ENCODE results near the gene TDRKH. TPM values are rescaled to one million over a fixed set of nuclear protein-coding genes. Genes with fewer than 3 reads are reported as not detected.

Gene TDRKH
- total RNA-seq, 1 donor from 2014 or later: 6.0 TPM

DNA sequence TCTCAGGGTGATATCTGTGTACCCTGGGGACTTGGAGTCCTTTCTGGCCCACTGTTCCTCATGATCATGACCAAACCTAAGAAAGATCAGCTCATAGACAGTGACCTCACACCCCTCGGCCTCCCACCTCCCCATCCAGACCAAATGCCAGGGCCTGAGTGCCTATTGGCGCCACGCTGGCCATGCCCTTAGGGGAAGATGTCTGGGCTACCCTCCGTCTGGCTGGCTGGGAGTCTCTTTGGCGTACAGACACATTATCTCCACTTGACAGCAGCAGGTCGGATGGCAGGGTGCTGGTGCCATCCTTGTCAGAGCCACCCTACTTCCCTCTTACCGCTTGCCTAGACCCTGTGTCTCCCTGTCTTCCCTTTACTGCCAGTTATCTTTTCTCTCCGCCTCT lies 32.9 kb upstream of the TDRKH start:
- DNase-seq: no peak

DNA sequence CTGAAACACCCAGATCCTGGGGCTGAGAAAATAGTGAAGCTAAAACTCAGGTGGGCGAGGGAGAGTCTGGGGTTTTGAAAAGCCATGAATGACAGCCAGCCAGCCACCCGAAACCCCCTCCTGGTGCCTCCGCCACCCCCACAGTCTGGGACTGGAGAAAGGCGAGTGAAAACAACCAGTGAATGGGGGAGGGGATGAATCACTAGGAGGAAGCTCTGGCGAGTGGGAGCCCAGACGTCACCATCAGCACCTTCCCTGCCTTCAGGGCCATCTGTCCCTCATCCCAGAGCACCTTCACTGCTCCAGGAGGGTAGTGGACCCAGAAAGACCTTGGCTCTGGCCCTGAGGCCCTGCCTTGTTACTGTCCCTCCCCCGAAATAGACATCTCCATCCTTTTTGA lies 32.1 kb upstream of the TDRKH start:
- DNase-seq: no peak

GRCh38 chr1:151820940-151821339 lies 30.6 kb upstream of the TDRKH start:
- no peak for DNase-seq

DNA sequence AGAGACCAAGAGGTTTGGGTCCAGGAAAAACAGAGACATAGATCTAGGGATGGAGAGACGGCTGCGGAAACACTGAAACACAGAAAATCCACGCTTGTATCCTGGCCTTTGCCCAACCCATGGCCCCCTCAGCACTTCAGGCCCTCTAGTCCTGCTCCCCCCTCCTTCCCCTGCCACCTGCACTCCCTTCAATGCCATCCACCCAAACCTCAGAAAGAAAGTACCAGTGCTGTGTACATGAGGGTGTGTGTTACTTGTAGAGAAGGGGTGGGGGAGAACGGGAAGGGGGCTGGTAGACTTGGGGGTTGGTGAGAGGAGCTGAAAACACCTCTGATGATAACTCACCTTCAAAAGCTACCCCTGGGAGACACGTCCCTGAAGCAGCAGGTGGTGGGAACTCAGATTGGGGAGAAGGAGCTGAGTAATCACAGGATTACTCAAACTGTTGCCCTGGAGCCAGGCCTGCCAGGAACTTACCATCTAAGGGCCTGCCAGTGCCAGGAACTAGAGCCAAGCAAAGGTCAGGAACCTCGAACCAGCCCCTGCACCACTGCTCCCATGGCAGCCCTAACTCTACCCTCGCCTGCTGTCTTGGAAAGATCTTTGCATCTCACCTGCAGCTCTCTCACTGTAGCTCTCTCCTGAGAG lies 29.8 kb upstream of the TDRKH start:
- DNase-seq: no peak

DNA sequence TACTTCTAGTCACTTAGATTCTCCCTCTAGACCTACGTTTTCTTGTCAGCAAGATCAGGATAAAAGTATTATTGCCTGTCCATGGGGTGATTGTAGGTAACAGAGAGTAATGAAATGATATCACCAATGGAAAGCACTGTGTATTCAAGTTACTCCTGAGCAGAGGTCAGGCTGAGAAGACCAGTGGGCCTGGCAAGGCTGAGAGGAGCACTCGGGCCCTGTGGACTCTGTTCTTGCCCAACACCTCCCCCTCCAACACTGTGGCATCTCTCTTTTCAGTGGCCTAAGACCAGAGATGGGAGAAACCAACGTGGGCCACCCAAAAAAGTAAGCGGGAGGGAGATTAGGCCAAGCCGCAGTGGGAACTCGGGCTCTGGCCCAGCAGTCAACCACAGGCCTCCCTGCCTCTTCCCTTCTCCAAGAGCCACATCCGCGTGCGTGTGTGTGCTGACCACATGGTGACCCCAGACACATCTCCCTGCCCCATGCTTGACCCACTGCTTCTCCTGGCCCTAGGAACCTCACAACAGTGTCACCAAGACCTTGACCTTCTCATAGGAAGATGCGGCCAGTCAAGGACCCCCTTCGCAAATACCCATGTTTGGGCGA lies 29.0 kb upstream of the TDRKH start:
- DNase-seq: no peak

DNA sequence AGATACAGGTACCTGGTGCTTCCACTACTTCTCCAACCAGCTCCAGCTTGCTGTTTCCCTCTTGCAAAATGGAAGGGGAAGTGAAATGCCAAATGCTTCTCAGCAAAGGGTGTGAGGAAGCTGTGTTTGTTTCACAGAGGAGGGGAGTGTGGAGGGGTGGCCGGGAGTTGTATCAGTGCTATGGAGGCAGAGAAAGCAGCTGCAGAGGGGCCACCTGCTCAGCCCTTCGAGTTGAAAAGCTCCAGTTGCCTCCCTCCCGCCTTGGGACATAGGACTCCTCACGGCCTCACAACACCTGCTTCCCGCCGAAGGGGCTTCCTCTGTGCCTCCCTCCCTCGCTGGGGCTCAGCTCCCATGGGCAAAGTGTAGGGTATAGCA lies 27.0 kb upstream of the TDRKH start:
- no peak for DNase-seq

DNA sequence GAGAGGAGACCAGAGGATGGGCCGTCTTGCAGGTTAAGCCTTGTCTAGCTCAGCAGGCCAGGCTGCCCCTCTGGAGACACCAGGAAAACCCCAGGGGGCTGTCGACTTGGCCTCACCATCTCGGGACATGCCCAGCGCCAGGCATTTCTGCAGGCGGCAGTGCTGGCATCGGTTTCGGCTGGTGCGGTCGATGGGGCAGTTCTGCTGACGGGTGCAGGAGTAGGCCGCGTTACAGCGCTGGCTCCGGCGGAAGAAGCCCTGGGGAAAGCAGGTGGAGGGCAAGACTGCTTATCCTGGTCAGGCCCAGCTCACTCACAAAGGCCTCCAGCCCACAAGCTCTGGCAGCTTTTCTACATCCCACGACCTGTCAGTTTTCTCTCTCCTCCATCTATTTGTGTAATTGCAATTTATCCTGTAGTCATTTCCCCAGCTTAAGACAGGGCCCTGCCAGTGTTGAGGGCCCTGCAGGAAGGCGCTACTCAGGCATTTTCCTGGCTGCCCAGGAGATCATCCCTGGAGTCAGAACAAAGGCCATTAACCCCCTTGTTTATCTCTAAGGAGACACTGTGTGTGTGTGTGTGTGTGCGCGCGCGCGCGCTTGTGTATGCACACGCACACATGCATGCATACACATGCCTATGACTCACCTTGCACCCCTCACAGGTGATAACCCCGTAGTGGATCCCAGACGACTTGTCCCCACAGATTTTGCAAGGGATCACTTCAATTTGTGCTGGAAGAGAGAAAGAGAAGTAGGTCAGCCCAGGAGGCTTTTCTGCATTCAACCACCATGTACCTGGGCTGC lies 26.4 kb upstream of the TDRKH start:
- DNase-seq: no peak

DNA sequence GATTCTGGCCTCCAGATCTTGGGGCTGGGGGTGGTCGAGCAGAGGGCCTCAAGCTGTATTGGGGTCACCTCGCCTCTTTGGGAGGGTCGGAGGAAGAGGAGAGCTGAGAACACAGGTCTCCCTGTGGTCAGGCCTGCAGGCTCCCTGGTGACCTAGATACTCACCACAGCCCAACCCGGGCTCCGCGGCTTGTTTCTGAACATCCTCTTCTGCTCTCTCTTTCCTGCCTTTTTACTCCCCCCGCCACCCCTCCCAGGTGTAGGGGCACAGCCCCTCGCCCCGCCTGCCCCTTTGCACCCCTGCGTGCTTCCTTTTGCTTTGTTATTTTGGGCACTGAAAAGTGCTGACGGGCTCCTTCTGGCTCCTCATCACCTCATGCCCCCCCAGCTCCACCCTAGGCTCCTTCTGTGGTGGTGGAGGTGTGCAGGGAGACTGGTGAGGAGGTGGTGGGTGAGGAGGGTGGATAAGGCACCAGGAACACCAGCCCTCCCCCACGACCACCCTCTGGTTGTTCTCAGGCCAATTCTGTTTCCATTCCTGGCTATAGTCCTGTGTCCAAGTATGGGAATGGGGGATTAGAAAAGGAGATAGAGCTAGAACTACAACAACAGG lies 25.5 kb upstream of the TDRKH start:
- DNase-seq: no peak

DNA sequence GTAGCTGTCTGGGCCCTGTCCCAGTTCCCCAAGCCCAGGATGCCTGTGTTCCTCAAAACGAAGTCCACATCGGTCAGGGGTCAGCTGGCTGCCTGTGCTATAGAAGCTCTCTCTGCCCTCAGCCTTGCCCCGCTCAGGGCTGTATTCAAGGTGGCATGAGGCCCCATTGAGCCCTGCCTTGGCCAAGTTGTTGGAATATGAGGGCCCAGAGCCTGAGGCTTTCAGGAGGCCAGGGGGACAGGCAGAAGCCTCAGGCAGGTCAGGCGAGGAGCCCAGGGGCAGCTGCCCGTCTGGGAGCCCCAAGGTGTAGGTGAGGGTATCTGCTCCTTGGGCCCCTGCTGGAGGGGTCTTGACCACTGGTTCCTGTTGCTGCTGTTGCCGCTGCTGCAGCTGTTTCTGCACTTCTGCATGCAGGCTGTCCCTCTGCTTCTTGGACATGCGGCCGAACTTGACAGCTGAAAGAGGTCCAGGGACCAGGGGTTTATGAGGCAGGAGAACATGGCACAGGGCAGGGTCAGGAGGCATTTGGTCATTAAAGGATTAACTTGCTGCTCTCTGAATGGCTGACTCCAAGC lies 24.8 kb upstream of the TDRKH start:
- no peak for DNase-seq

DNA sequence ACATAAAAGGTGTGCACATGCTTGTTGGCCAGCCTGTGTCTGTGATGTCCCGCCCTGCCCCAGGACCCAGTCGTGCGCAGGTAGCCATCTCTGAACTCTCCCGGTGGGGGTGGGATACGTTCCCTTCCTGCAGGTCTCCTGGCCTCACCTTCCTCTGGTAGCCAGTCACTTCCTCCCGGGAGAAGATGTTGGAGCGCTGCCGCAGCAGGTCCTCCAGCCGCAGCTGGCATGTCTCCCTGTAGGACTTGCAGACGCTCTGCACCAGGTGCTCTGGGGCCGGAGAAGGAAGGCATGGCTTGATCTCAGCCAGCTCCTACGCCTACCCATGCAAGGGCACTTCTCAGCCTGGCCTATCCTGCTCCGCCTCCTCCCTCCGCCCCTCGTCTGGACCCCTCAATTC lies 24.1 kb upstream of the TDRKH start:
- DNase-seq: no peak

- no peak for DNase-seq
Measured at GRCh38 chr1:151813271-151813977, 23.1 kb upstream of the TDRKH start.

DNA sequence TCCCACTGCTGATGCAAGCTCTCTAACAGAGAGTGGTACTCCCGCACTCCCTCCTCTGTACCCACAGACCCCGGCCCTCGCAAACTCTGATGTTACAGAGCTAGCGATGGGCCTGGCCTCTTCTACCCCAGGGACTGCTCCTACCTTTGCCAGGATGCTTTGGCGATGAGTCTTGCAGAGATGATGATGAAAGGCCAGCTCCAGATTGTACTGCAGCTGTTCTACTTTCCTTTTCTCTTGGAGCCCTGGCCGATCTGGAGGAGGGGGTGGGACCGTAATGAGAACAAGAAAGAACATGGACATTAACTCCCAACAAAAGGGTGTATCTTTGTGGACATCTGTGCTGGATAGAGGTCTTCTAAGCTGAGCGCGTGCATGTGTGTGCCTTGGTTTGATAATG lies 20.9 kb upstream of the TDRKH start:
- no peak for DNase-seq

DNA sequence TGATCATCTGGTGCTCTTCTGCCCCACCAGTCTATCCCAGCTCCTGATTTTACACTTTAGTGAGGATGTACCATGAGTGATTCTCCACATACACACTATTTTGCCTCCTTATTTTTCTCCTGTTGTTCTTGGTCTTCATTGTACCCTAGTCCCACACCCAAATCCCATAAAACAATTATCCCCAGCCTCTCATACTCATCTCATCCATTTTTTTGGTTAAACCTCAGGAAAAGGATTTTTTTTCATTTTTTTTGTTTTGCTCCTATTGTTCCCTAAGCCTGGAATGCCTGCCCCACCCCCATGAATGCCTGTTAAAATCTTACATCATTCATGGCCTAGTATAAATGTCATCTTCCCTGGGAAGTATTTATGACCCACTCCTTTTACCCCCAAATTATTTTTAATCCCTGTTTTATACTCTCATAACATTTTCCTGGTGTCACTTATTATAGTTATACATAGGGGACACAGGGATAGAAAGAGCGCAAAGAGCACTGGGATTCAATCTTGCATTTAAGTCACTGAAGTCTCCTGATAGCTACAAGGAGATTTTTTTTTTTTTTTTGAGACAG lies 19.8 kb upstream of the TDRKH start:
- DNase-seq: no peak

DNA sequence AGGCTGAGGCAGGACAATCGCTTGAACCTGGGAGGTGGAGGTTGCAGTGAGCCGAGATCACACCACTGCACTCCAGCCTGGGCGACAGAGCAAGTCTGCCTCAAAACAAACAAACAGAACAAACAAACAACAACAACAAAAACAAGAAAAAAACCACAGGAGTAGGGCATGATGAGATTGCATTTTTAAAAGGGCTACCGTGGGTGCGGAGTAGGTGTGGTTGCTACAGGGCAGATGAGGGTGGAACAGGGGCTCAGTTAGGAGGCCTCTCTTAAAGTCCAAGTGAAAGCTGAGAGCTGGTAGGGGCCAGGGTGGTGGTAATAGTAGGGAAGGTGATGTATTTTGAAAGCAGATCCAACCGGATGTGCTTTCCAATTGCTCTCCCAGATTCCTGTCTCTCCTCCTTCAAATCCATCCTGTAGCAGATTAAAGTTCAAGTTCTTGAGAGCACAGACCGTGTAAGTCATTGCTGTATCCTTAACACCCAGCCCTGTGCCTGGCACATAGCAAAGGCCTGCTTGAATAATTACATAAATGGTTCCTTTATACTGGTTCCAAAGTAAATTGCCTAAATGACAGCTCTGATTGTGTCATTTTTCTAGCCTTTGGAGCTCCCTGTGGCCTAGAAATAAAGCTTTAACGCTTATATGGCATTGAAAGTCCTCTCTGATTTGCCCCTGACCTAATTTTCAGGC lies 19.1 kb upstream of the TDRKH start:
- DNase-seq: no peak

DNA sequence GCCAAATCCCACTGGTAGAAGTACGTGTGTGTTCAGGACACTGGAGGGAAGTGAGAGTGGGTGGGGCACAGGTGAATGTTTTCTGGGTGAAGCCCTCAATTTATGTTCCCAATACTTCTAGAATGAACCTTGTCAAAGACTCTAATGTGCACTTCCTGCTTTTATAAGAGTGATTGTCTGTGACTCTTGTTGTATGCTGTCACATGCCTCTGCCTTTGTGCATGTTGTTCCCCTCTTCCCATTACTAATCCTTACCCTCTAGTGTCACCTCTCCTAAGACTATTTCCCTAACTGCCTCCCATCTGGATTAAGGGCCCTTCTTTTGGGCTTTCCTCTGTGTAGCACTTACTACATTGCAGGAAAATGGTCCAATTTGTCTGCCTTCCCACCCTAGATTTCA lies 17.5 kb upstream of the TDRKH start:
- DNase-seq: no peak

- DNase-seq: no peak
Measured at GRCh38 chr1:151807131-151807530, 16.8 kb upstream of the TDRKH start.

DNA sequence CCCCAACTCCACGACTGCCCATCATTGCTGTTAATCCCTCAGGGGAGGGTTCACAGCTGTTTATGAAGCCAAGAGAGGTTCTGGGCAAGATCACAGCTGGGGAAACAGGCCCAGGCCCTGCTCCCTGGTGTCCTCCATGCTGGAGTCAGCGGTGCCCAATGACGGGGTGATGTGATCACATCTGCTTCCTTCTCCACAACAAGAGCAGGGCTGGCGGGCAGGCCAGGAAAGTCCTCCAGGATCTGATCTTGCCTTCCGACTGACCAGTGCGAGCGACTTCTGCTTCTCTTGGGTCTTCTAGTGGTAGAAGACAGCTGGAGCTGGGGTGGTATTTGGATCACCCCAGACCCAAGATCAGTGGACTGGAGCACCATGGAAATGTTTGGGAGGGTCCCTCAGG lies 15.9 kb upstream of the TDRKH start:
- no peak for DNase-seq

GRCh38 chr1:151805066-151805820 lies 14.9 kb upstream of the TDRKH start, which contains the start of gene LINGO4:
TSS of gene LINGO4 (minus strand) at chr1:151805419. CDS start at chr1:151802704, 2,715 bp downstream.
- no peak for DNase-seq

DNA sequence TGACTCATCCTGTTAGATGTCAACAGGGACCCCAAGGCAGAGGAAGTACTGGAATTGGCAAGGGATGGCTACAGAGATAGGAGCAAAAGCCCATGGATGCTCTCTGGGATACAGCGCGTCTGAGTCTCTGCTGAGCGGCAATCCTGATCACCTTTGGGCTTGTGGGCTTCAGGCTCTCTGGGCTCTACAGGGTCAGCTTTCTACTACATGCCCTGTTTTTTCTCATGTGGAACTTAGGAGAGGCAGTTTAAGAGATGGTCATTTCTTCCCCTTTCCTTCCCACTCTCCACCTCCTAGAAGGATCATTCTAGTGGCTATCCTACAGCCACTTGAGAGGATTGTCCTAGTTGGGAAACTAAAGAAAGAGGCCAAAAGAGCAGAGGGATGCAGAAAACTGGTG lies 13.6 kb upstream of the TDRKH start:
- no peak for DNase-seq

GRCh38 chr1:151803164-151803563 lies 12.9 kb upstream of the TDRKH start:
- DNase-seq: no peak

Measured in skin of body (tissue), 2 donors.